Measurements from ENCODE around the gene PLEKHG3.

PLEKHG3 gene

DNA sequence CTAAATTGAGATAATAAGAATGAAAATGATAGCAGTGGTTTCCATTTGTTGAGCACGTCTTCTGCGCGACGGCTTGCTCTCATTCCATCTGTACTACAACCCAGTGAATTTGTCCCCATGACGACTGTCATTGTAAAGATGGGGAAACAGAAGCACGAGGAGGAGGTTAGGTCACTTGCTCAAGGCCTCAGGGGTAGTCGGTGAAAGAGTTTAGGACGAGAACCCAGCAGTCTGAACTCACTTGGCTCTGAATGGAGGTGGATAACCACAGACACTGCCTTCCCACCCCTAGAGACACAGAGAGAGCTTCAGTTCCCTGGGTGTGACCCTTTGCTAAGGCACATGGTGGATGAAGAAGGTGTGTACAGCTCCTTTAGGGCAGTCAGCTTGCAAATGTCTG lies 30.9 kb upstream of the PLEKHG3 start:
- TF ChIP-seq, protein P1, sequence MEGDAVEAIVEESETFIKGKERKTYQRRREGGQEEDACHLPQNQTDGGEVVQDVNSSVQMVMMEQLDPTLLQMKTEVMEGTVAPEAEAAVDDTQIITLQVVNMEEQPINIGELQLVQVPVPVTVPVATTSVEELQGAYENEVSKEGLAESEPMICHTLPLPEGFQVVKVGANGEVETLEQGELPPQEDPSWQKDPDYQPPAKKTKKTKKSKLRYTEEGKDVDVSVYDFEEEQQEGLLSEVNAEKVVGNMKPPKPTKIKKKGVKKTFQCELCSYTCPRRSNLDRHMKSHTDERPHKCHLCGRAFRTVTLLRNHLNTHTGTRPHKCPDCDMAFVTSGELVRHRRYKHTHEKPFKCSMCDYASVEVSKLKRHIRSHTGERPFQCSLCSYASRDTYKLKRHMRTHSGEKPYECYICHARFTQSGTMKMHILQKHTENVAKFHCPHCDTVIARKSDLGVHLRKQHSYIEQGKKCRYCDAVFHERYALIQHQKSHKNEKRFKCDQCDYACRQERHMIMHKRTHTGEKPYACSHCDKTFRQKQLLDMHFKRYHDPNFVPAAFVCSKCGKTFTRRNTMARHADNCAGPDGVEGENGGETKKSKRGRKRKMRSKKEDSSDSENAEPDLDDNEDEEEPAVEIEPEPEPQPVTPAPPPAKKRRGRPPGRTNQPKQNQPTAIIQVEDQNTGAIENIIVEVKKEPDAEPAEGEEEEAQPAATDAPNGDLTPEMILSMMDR (IDR thresholded peaks at IDR 0.05): no peak
- no peak for TF ChIP-seq ZFX (IDR thresholded peaks at IDR 0.05; ENCODE audit: borderline replicate concordance)
- H3K27ac ChIP-seq: no peak overlapping the region

DNA sequence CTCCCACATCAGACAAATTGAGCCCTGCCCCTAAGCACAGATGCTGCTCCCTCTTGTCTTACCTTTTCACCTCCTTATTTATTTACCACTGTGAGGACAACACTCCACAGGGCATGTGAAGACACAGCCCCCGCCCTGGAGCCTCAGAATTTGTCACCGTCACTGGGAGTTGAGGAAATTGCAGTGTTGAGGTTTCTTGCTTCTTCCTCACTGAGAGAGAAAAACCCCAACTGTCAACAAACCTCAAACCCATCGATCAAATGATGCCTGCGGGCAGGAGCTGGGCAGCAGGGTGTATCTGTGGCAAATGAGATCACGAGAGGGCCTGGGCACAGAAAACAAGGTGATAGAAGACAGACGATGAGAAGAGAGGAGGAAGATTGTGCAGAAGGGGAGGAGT lies 30.5 kb upstream of the PLEKHG3 start:
- TF ChIP-seq ZFX (IDR thresholded peaks at IDR 0.05; ENCODE audit: borderline replicate concordance): no peak
- TF ChIP-seq, protein P1 (IDR thresholded peaks at IDR 0.05): no peak
- H3K27ac ChIP-seq: no peak overlapping the region

DNA sequence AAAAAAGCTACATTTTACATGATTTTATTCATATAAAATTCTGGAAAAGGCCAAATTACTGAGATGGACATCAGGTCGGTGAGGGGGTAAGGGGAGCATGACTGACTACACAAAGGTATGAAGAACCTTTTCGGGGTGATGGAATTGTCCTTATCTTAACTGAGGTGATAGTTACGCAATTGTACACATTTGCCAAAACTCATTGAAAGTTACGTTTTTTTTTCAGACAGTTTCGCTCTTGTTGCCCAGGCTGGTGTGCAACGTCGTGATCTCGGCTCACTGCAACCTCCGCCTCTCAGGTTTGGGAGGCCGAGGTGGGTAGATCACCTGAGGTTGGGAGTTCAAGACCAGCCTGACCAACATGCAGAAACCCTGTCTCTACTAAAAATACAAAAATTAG lies 29.4 kb upstream of the PLEKHG3 start:
- TF ChIP-seq, protein P1 (IDR thresholded peaks at IDR 0.05): no peak
- TF ChIP-seq ZFX (IDR thresholded peaks at IDR 0.05; ENCODE audit: borderline replicate concordance): no peak
- H3K27ac ChIP-seq: no peak overlapping the region

DNA sequence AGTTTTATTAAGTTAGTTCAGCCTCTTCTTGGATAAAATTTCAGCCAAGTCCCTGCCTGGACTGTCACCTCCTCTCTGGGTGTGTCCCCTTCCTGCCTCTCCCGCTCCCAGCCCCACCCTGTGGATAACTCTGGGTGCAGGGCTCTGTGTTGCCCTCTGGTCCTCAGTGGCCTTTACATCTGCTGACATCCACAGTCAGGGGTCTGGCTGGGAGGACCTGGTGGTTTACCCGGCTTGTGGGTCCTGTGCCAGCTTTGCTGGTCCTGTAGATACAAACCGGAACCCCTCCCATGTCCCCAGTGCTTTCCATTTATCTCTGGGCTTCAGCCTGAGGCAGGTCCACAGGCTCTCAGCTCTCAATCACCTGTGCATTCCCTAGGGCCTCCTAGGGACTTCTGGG lies 28.9 kb upstream of the PLEKHG3 start:
- TF ChIP-seq, protein P1 (IDR thresholded peaks at IDR 0.05): no peak
- no peak for TF ChIP-seq ZFX (IDR thresholded peaks at IDR 0.05; ENCODE audit: borderline replicate concordance)
- H3K27ac ChIP-seq: no peak overlapping the region

DNA sequence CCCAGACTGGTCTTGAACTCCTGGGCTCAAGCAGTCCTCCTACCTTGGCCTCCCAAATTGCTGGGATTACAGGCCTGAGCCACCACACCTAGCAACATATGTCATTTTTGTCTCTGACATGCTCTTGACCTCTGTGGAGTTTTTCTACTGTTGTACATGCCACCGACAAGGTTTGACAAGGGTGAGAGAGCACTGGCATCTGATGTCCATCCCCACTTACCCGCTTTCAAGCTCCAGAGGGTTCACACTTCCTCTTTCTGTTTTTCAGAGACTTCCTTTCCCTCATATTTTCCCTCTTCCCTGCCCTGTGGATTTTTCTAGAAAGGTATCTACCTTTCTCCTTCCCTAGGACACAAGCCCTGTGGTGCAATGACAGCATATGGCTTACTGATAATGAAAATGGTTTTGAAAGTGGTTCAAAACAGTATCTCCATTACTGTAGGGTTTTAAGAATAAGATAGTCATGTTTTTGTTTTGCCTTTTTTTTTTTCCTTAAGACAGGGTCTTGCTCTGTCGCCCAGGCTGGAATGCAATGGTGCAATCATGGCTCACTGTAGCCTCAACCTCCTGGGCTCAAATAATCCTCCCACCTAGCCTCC lies 27.7 kb upstream of the PLEKHG3 start:
- no peak for TF ChIP-seq ZFX (IDR thresholded peaks at IDR 0.05; ENCODE audit: borderline replicate concordance)
- TF ChIP-seq, protein P1 (IDR thresholded peaks at IDR 0.05): no peak
- H3K27ac ChIP-seq: no peak overlapping the region

DNA sequence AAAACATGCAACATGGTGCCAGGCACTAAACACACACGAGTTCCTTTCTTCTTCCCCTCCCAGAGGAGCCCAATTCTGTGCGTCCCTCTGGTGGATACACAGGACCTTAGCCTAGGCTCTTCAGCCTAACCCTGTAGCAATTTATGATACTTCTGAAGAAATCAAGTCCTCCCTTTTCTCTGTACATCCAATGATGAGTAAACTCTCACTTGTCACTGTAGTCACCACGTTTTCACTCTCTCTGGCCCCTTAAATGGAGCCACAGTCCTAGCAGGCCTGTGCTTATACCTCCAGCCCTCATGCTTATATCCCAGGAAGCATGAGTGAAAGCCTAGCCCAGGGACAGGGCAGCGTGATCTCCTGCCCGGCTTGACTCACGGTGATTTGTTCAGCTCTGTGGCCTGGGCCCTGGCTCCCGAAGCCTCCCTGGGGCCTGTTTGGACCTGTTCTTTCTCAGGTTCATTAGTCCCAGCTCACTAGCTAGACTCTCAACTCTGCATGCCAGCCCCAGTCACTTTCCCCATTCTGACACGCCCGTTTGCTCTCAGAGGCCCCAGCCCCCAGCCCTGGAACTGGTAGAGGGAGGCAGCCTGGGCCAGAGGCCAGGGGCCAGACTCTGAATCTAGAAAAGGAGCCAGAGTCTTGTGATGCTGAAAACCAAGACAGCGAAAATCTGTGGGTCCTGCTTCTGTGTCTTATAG lies 24.1 kb upstream of the PLEKHG3 start:
- no peak for TF ChIP-seq ZFX (IDR thresholded peaks at IDR 0.05; ENCODE audit: borderline replicate concordance)
- TF ChIP-seq, protein P1 (IDR thresholded peaks at IDR 0.05): no peak
- H3K27ac ChIP-seq: no peak overlapping the region

DNA sequence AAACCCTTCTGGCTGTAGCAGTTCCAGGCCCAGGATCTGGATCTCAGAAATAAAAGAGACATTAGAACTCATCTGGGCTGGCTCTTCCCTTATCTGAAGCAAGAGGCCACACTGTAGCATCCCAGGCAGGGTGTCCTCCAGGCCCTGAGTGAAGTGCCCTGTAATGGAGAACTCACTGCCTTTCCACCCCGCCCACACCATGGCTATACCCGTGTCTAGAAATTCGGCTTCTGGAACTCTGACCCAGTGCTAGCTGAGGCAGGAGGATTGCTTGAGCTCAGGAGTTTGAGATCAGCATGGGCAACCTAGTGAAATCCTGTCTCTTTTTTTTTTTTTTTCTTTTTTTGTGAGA lies 23.5 kb upstream of the PLEKHG3 start:
- H3K27ac ChIP-seq: no peak overlapping the region
- TF ChIP-seq, protein P1 (IDR thresholded peaks at IDR 0.05): no peak
- no peak for TF ChIP-seq ZFX (IDR thresholded peaks at IDR 0.05; ENCODE audit: borderline replicate concordance)

All from 22Rv1 (cell line).